Peyer's patch (tissue), 4 donors: ENCODE measurements around the gene EPS8L2.

ENCODE experiments used
- CTCF ChIP-seq, 6 experiments: fragments of 450-650 bp in 4 of 6; fragments of 200-600 bp in 2 of 6; sonication (generic) in 1 of 6; IDR thresholded peaks; one replicate each; pipeline ENCODE4 v1.5.1; 2017 to 2019; ENCODE audit warnings: antibody characterized with exemption in 6 of 6, mild to moderate bottlenecking in 3 of 6, moderate library complexity in 1 of 6
- POLR2A ChIP-seq, 2 donors: fragments of 450-650 bp; IDR thresholded peaks; one replicate each; pipeline ENCODE4 v1.5.1; 2017; ENCODE audit warnings: antibody characterized with exemption in 2 of 2, mild to moderate bottlenecking in 2 of 2, moderate library complexity in 2 of 2

- TF ChIP-seq CTCF (IDR thresholded peaks at IDR 0.05) (no peak), POLR2A (IDR thresholded peaks at IDR 0.05) (no peak)
Measured at GRCh38 chr11:679271-680207, 26.5 kb upstream of the EPS8L2 start.
